Left ventricle myocardium superior (tissue), 1 donor: ENCODE measurements around the gene MEIOB. TPM values are rescaled to one million over a fixed set of nuclear protein-coding genes. Genes with fewer than 3 reads are reported as not detected.
"Not testable (repeated sequence)": the region's sequence is repeated elsewhere in the genome, so short reads cannot be mapped to it uniquely, and the experiment has no call there.

Experiments
- ATAC-seq: fragments of 200-7000 bp; cut with Tn5 transposase; one replicate; pipeline ENCODE4 v1.9.1; 2020; ENCODE audit warnings: mild to moderate bottlenecking, moderate library complexity
- DNase-seq: peaks from one replicate; pipeline ENCODE4 v3.0.0-alpha.2; 2020
- intact Hi-C: fragments of 100-400 bp; cut with micrococcal nuclease; formaldehyde crosslinking; loops from one replicate; pipeline ENCODE4 v1.11.0; 2022
- long read RNA-seq: library from polyadenylated mRNA; unstranded; transcript quantifications from one replicate; pipeline ENCODE4 v2.0.0, GENCODE V29; 2021
- total RNA-seq: library from RNA; stranded (reverse); fragmentation: NEBNext Ultra II Directional; extraction: Animal tissue kit (Norgen Biotek cat#: 25700); gene quantifications from one replicate; pipeline ENCODE4 v1.2.1, GENCODE V29; 2021
- donor health status: DM: no; HTN: yes; CAD: no; lungs with severe emphysema.

The MEIOB gene
- not detected for total RNA-seq
- long read RNA-seq, result 0 reads

- intact Hi-C loops, result no loop called here
- DNase-seq (peak; percentile 36), ATAC-seq (no peak)
Observed at GRCh38 chr16:1871974-1872635, at the start of gene MEIOB. Gene MEIOB, minus strand, starts transcription at chr16:1872164. Its CDS starts 3,989 bp downstream, at chr16:1868175.

- ATAC-seq (peak; percentile 32), DNase-seq (no peak)
- intact Hi-C loops, result no loop called here
Observed at GRCh38 chr16:1920727-1921171, 48.8 kb upstream of the MEIOB start.

GRCh38 chr16:1920122-1920521 lies 48.2 kb upstream of the MEIOB start:
- intact Hi-C loops, ATAC-seq, DNase-seq: not testable (repeated sequence)

GRCh38 chr16:1919327-1919998 lies 47.5 kb upstream of the MEIOB start:
- DNase-seq (no peak), ATAC-seq (no peak)
- intact Hi-C loops, result no loop called here

- intact Hi-C loops, result no loop called here
- no peak for DNase-seq
- no peak for ATAC-seq
Observed at GRCh38 chr16:1918351-1919326, 46.7 kb upstream of the MEIOB start, which contains the start of gene HS3ST6. Gene HS3ST6, minus strand, starts transcription at chr16:1918415. Its CDS starts 92 bp downstream, at chr16:1918323.

- no peak for DNase-seq
- ATAC-seq, result no peak
- intact Hi-C loops, result no loop called here
Observed at GRCh38 chr16:1917665-1918350, 45.8 kb upstream of the MEIOB start.

GRCh38 chr16:1917056-1917664 lies 45.2 kb upstream of the MEIOB start:
- intact Hi-C loops, result no loop called here
- DNase-seq, result no peak
- no peak for ATAC-seq

- DNase-seq (no peak), ATAC-seq (no peak)
- intact Hi-C loops, result no loop called here
Observed at GRCh38 chr16:1916640-1916990, 44.7 kb upstream of the MEIOB start.

- intact Hi-C loops, result no loop called here
- ATAC-seq (no peak), DNase-seq (no peak)
Observed at GRCh38 chr16:1915732-1916639, 44.0 kb upstream of the MEIOB start.

- intact Hi-C loops, result no loop called here
- DNase-seq, result no peak
- no peak for ATAC-seq
Observed at GRCh38 chr16:1914988-1915387, 43.0 kb upstream of the MEIOB start.

- intact Hi-C loops, result no loop called here
- ATAC-seq, result no peak
Observed at GRCh38 chr16:1914084-1914608, 42.2 kb upstream of the MEIOB start.

GRCh38 chr16:1913327-1914083 lies 41.5 kb upstream of the MEIOB start:
- DNase-seq (no peak), ATAC-seq (peak; percentile 19)
- intact Hi-C loops, result no loop called here

More at GRCh38 chr16:1914084-1914608, 42.2 kb upstream of the MEIOB start:
- no peak for DNase-seq

GRCh38 chr16:1912215-1912543 lies 40.2 kb upstream of the MEIOB start:
- DNase-seq (no peak), ATAC-seq (no peak)
- intact Hi-C loops, result no loop called here

GRCh38 chr16:1911467-1912214 lies 39.7 kb upstream of the MEIOB start:
- intact Hi-C loops, result no loop called here
- no peak for DNase-seq
- no peak for ATAC-seq

GRCh38 chr16:1909561-1910231 lies 37.7 kb upstream of the MEIOB start:
- DNase-seq, result no peak
- ATAC-seq, result no peak

GRCh38 chr16:1908983-1909382 lies 37.0 kb upstream of the MEIOB start:
- DNase-seq (no peak), ATAC-seq (no peak)
- intact Hi-C loops, result no loop called here

More at GRCh38 chr16:1909561-1910231, 37.7 kb upstream of the MEIOB start:
- intact Hi-C loops, result no loop called here
